GM19238 (cell line): ENCODE measurements around the gene USP22.
"Not testable (repeated sequence)": the region's sequence is repeated elsewhere in the genome, so short reads cannot be mapped to it uniquely, and the experiment has no call there.

Experiments
- DNase-seq: peaks from one replicate; pipeline ENCODE4 v3.0.0; 2011; ENCODE audit warnings: low spot score; ENCODE audit not compliant: insufficient read length

The USP22 gene

GRCh38 chr17:20989991-20990855, 52.6 kb downstream of the USP22 start:
- no peak for DNase-seq

DNA sequence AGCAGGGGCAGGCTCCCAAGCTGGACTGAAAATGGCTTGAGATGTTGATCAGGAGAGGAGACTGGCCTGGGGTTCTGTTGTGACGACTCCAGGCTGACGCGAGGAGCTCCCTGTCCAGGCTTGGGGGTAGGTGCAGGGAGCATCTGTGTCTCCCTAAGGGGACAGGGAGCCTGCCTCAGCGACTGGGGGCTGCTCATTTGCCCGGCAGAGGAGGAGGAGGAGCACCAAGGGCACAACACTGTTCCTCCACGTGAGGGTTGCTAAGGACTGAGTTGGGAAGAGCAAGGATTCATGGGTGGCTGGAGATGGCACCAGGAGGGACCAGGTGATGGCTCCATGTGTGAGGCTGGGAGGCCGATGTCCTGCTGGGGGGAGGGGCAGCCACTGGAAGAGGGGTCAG, 53.3 kb downstream of the USP22 start:
- DNase-seq = no peak

- DNase-seq = no peak
Observed at GRCh38 chr17:20988896-20989295, 53.9 kb downstream of the USP22 start.

GRCh38 chr17:20988001-20988636, 54.7 kb downstream of the USP22 start:
- DNase-seq = no peak

DNA sequence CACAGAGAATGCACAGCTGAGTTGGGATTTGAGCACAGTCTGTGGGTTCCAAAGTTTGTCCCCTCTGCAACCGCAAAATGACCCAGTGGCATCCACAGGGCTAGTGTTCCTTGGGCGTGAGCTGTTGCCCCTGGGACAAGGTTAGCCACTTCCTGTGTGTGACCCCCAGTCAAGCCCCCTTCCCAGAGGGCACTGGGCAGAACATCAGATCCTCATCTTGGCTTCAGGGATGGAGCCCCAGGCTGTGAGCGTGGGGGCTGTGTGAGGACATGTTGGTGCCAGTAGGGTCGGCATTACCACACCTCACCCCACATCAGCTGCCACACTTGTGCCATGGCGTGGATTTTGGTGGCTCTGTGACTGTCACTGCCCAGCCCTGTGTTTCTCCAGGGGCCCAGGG, 55.3 kb downstream of the USP22 start:
- DNase-seq = no peak

- DNase-seq = no peak
Observed at GRCh38 chr17:20986767-20987510, 55.9 kb downstream of the USP22 start.

GRCh38 chr17:20983359-20983637, 59.5 kb downstream of the USP22 start:
- DNase-seq = no peak

DNA sequence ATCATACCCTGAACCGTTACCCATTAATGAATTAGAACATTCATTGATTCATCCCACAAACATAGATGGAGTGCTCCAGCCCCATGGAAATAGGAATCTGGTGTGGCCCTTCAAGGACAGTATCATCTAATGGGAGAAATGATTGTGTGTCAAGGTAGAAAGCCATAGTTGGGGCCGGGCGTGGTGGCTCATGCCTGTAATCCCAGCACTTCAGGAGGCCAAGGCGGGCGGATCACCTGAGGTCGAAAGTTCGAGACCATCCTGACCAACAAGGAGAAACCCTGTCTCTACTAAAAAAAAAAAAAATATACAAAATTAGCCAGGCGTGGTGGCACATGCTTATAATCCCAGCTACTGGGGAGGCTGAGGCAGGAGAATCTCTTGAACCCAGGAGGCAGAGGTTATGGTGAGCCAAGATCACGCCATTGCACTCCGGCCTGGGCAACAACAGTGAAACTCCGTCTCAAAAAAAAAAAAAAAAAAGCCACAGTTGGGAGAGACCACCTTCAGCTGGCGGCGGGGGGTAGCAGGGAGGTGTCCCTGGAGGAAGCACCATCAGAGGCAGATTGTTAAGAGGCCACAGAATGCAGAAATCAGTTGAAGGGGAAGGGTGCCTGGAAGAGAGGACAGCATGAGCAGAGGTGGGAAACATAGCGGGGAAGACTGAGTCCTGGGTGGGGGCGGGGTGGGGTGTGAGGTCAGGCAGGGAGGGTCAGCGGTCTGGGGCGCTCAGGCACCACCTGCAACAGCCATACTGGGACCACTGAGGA, 60.0 kb downstream of the USP22 start:
- DNase-seq = no peak

- DNase-seq = no peak
Observed at GRCh38 chr17:20981046-20981920, 61.5 kb downstream of the USP22 start.

- no peak for DNase-seq
Observed at GRCh38 chr17:20979792-20980083, 63.1 kb downstream of the USP22 start.

- DNase-seq = not testable (repeated sequence)
Observed at GRCh38 chr17:20979007-20979791, 63.6 kb downstream of the USP22 start.

GRCh38 chr17:20977609-20978253, 65.1 kb downstream of the USP22 start:
- DNase-seq = not testable (repeated sequence)

- DNase-seq = no peak
Observed at GRCh38 chr17:20975566-20975965, 67.2 kb downstream of the USP22 start.

DNA sequence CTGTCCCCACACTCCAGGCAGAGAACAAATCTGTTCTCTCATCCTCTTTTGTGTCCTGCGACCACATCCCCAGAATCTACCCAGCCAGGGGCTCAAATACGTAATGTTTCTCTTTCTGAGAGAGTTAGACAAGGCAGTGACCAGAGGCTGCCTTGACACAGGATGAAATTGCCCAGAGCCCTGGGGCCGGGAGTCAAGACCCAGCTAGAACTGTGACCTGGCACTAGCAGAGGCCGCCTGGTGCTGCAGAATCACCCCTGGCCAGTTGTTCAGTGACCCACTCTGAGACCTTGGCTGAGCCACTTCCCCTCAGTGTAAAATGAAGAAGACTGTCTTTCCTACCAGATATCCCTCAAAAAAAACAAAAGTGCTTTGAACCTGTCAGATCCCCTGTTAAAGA, 72.5 kb downstream of the USP22 start:
- no peak for DNase-seq

DNA sequence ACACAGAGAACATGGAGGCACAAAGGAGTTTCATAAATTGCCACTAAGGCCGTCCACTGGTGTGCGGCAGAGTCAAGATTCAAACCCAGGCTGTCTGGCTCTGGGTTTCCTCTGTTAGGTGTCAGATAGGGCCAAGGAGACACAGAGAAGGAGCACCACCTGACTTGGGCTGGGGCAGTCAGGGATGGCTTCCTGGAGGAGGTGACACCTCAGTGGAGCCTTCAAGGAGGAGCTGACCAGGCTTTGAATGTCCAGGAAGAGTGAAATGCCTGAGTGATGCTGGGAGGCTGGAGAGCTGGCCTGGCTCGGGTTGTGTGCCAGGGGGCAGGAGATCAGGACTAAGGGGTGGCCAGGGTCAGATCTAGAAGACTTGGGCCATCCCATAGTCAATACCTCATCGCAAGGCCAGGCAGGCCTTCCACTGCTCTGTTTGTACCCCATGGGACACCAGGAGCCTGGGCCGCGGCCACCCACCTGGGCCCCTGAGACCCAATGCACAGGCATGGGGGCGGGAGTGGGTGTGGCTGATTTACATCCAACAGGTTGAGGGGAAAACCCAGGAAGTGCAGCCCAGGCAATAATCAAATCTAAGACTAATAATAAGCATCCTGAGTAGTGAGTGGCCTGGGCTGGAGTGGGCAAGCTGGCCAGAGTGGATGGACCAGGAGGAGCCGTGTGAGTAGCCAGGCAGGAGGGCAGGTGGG, 73.7 kb downstream of the USP22 start:
- DNase-seq = no peak

- no peak for DNase-seq
Observed at GRCh38 chr17:20967776-20968175, 75.0 kb downstream of the USP22 start.

DNA sequence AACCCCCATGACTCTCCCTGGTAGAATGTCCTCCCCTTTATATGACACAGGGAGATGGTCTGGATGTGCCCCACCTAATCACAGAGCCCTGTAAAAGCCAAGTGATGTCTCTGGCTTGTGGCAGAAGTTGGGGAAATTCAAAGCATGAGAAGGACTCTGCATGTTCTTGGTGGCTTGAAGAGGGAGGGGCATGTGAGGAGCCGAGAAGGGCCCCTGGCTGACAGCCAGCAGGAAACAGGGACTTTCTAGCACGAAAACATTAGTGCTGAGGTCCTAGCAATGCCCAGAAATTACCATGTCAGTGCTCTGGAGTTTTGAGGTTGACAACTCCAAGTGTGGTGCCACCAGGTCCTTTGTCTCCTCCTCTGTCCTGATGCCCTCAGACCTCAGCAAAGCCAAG, 75.9 kb downstream of the USP22 start:
- DNase-seq = no peak

DNA sequence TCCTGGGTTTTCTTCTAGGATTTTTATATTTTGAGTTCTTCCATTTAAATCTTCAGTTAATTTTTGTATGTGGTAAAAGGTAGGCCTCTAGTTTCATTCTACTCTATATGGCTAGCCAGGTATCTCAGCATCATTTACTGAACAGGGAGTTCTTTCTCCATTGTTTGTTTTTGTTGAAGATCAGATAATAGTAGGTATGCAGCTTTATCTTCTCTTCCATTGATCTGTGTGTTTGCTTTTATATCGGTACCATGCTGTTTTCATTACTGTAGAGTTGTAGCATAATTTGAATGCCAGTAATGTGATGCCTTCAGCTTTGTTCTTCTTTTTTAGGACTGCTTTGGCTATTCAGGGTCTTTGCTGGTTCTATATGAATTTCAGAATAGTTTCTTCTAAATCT, 77.3 kb downstream of the USP22 start:
- no peak for DNase-seq

DNA sequence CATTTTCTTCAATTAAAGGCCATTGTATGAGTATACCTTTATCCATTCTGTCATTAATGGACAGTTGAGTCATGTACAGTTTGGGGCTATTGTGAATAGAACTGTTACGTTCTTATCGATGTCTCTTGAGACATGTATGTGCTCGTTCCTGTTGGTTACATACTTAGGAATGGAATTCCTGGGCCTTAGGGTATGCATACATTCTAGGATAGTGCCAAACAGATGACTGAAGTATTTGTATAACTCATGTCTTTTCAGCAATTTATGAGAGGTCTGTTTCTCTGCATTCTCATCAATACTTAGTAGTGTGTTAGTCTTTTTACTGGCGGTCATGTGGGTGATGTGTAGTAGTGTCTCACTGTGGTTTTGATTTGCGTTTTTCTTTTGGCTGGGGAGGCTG, 81.2 kb downstream of the USP22 start:
- no peak for DNase-seq
